Rectal smooth muscle tissue (tissue), 1 donor: ENCODE data around the gene MYO9B.

Experiments used
- H3K27ac ChIP-seq: one replicate; pipeline ENCODE4 v1.7.0; 2013; ENCODE audit warnings: low read depth, low read length, inconsistent platforms
- H3K27me3 ChIP-seq: one replicate; pipeline ENCODE4 v1.7.0; 2013; ENCODE audit warnings: low read length; ENCODE audit not compliant: control insufficient read depth, insufficient read depth
- H3K36me3 ChIP-seq: one replicate; pipeline ENCODE4 v1.7.0; 2013; ENCODE audit warnings: low read length; ENCODE audit not compliant: control insufficient read depth, insufficient read depth
- H3K4me1 ChIP-seq: one replicate; pipeline ENCODE4 v1.7.0; 2013; ENCODE audit warnings: low read length; ENCODE audit not compliant: control insufficient read depth, insufficient read depth
- H3K4me3 ChIP-seq: one replicate; pipeline ENCODE4 v1.7.0; 2013; ENCODE audit warnings: low read length
- H3K9ac ChIP-seq: one replicate; pipeline ENCODE4 v1.7.0; 2013; ENCODE audit warnings: low read length

Gene MYO9B

DNA sequence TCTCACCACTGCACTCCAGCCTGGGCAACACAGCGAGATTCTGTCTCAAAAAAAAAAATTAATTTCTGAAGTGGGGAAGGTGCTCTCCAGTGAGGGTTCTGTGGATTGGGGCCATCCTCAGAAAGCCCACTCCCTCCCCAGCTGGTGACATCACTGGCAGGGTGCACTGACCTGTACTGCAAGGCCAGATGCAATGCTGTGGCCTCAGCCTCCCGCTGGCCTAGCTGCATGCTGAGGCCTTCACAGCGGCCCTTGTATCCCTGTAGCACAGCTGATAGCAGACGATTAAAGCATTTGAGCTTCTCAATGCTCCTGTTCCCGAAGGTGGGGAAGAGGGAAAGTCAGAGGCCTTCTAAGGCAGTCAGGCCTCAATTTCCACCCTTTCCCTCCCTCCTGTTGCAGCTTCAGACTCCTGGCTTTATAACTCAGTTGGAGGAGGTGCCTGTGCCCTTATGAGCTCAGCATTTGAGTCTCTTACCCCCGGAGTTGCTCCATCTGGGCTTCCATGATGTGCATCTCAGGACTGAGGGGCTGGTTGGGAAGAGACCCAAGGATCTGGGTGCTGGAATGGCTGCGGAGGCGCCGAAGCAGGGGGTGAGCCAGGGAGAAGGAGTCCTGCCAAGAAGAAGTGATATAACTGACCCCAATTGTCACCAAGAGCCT lies 183.7 kb downstream of the MYO9B start:
- no peak overlapping the region for H3K9ac ChIP-seq
- H3K4me3 ChIP-seq, result no peak overlapping the region
- no peaks in the 10 kb centered on the region for H3K27me3 ChIP-seq
- no peaks in the 10 kb centered on the region for H3K36me3 ChIP-seq
- H3K4me1 ChIP-seq, result no peaks in the 10 kb centered on the region
- H3K27ac ChIP-seq, result no peak overlapping the region

DNA sequence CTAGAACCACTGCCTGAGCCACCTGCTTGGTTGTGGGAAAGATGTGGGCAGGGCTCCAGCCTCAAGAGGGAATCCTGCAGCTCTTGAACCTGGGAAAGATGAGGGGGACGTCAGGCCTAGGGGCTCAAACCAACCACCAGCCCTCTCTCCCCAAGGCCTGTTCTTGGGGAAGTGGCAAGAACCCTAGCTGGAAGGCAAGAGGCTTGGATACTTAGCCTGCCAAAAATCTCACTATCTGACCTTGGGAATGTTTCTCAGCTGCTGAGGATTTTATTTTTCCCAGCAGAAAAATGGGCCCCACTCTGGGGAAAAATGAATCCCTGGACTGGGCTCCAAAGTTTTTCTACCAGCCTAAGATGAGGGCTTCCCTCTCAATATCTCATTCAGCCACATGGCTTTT lies 184.4 kb downstream of the MYO9B start:
- Histone ChIP-seq H3K36me3 (no peaks in the 10 kb centered on the region), H3K4me3 (no peak overlapping the region), H3K27me3 (no peaks in the 10 kb centered on the region), H3K27ac (no peak overlapping the region), H3K9ac (no peak overlapping the region), H3K4me1 (no peaks in the 10 kb centered on the region)

- Histone ChIP-seq H3K9ac (no peak overlapping the region), H3K27me3 (no peaks in the 10 kb centered on the region), H3K4me1 (no peaks in the 10 kb centered on the region), H3K4me3 (no peak overlapping the region), H3K27ac (no peak overlapping the region), H3K36me3 (no peaks in the 10 kb centered on the region)
These were observed 185.3 kb downstream of the MYO9B start for GRCh38 chr19:17260842-17261325.

GRCh38 chr19:17262557-17262956 lies 187.0 kb downstream of the MYO9B start:
- Histone ChIP-seq H3K4me3 (no peak overlapping the region), H3K36me3 (no peaks in the 10 kb centered on the region), H3K27me3 (no peaks in the 10 kb centered on the region), H3K9ac (no peak overlapping the region), H3K4me1 (peaks cover under 1% of the 10 kb centered on the region), H3K27ac (no peak overlapping the region)
